BE2C (cell line): Measurements from ENCODE around the gene FBXL20.

Experiments
- DNase-seq: peaks from one replicate; pipeline ENCODE4 v3.0.0-alpha.2; 2020
- H3K27me3 ChIP-seq: fragments of 250-450 bp; sonication (Bioruptor Pico); 2 replicates; pipeline ENCODE4 v1.5.1; 2020; ENCODE audit warnings: mild to moderate bottlenecking
- H3K36me3 ChIP-seq: fragments of 250-450 bp; sonication (Bioruptor Pico); 2 replicates; pipeline ENCODE4 v1.5.1; 2020; ENCODE audit warnings: mild to moderate bottlenecking
- H3K4me1 ChIP-seq: fragments of 250-450 bp; sonication (Bioruptor Pico); 2 replicates; pipeline ENCODE4 v1.5.1; 2020
- H3K4me3 ChIP-seq: 2 replicates; pipeline ENCODE4 v1.5.1; 2011; ENCODE audit warnings: low read depth, low read length
- H3K9me3 ChIP-seq: fragments of 250-450 bp; sonication (Bioruptor Pico); 2 replicates; pipeline ENCODE4 v1.5.1; 2020
- TF ChIP-seq, protein P1 (sequence below): IDR thresholded peaks from 2 replicates; pipeline ENCODE4 v1.5.1; 2012; ENCODE audit warnings: mild to moderate bottlenecking, low read depth, low read length

Gene FBXL20

DNA sequence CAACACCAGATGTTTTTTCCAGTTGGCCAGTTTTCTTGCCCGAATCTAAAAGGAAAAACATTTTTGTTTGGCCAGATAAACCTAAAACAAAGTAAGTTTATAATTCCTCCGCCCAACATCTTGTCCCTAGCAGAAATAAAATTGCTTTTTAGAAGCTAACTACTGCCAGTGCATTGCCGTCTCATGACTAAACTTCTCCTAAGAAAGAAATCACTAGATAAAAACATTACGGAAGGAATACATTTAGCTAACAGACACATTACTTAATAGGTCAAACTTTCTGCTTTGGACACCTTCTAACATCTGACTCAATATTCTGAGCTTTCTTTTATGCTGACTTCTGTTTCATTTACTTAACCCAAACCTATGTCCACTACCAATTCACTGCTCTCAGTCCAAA, 36.2 kb downstream of the FBXL20 start:
- DNase-seq: no peak
- H3K4me3 ChIP-seq: no peak overlapping the region
- TF ChIP-seq, protein P1, sequence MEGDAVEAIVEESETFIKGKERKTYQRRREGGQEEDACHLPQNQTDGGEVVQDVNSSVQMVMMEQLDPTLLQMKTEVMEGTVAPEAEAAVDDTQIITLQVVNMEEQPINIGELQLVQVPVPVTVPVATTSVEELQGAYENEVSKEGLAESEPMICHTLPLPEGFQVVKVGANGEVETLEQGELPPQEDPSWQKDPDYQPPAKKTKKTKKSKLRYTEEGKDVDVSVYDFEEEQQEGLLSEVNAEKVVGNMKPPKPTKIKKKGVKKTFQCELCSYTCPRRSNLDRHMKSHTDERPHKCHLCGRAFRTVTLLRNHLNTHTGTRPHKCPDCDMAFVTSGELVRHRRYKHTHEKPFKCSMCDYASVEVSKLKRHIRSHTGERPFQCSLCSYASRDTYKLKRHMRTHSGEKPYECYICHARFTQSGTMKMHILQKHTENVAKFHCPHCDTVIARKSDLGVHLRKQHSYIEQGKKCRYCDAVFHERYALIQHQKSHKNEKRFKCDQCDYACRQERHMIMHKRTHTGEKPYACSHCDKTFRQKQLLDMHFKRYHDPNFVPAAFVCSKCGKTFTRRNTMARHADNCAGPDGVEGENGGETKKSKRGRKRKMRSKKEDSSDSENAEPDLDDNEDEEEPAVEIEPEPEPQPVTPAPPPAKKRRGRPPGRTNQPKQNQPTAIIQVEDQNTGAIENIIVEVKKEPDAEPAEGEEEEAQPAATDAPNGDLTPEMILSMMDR: no peak

DNA sequence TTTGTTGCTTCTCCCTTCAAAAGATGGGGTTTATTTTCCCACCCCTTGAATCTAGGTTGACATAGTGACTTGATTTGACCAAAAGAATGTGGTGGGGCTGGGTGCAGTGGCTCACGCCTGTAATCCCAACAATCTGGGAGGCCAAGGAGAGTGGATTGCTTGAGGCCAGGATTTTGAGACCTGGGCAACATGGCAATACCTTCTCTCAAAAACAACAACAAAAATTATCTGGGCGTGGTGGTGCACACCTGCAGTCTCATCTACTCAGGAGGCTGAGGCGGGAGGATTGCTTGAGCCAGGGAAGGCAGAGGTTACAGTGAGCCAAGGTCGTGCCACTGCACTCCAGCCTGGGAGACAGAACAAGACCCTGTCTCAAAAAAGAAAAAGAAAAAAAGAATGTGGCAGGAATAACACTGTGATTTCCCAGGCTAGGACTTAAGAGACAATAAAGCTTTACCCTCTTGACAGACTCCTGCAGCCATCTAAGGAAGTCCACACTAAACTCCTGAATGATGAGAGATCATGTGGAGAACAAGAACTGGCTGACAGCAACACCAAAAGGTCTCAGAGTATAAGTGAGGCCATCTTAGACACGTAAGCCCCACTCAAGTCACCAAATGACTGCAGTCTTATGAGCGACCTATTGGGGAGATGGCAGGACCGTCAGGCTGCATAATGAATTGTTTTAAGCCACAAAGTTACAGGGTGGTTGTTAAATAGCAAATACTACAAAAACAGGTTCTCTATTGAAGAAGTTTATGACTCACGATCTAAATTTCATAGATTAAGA, 37.0 kb downstream of the FBXL20 start:
- DNase-seq: no peak
- H3K27me3 ChIP-seq: no peaks in the 10 kb centered on the region
- H3K9me3 ChIP-seq: no peaks in the 10 kb centered on the region
- H3K36me3 ChIP-seq: no peaks in the 10 kb centered on the region
- no peaks in the 10 kb centered on the region for H3K4me1 ChIP-seq
- TF ChIP-seq, protein P1: no peak
- no peak overlapping the region for H3K4me3 ChIP-seq

More for the DNA sequence above, 36.2 kb downstream of the FBXL20 start:
- Histone ChIP-seq H3K36me3 (no peaks in the 10 kb centered on the region), H3K27me3 (no peaks in the 10 kb centered on the region), H3K9me3 (no peaks in the 10 kb centered on the region), H3K4me1 (no peaks in the 10 kb centered on the region)

GRCh38 chr17:39361064-39361463, 40.4 kb downstream of the FBXL20 start:
- Histone ChIP-seq H3K36me3 (no peaks in the 10 kb centered on the region), H3K4me1 (no peaks in the 10 kb centered on the region)
- TF ChIP-seq, protein P1: no peak

DNA sequence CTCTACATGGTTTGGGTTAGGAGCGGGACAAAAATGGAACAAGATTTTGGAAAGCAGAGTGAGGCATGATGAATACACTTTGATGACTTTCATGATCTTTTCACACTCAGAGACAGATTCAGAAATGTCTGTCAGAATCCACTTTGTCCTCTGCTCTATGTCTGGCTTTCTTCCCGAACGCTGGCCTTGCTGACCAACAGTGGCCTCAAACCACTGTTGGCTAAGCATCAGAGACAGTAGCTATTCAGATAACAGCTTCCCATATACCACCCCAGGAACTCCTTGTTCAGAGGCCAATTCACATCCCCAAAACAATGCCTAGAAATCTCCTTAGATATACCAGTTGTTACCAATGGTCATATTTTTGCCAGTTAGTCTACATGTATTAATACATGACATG, 40.9 kb downstream of the FBXL20 start:
- Histone ChIP-seq H3K9me3 (no peaks in the 10 kb centered on the region), H3K4me1 (no peaks in the 10 kb centered on the region), H3K4me3 (no peak overlapping the region), H3K36me3 (no peaks in the 10 kb centered on the region), H3K27me3 (no peaks in the 10 kb centered on the region)
- DNase-seq: no peak
- TF ChIP-seq, protein P1: no peak

More at GRCh38 chr17:39361064-39361463, 40.4 kb downstream of the FBXL20 start:
- H3K4me3 ChIP-seq: no peak overlapping the region
- no peaks in the 10 kb centered on the region for H3K9me3 ChIP-seq
- no peak for DNase-seq
- H3K27me3 ChIP-seq: no peaks in the 10 kb centered on the region

DNA sequence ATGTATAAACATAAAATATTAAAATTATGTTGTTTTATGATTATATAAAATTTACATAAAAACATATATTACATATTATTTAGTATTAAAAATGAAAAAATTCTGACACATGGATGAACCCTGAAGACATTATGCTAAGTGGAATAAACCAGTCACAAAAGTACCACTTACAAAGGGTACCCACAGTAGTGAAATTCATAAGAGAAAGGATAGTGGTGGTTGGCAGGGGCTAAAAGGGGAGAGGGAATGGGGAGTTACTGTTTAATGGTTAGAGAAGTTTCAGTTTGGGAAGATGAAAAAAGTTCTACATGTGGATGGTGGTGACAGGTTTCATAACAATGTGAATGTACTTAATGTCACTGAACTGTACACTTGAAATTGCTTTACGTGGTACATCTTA, 41.4 kb downstream of the FBXL20 start:
- H3K9me3 ChIP-seq: no peaks in the 10 kb centered on the region
- no peaks in the 10 kb centered on the region for H3K4me1 ChIP-seq
- TF ChIP-seq, protein P1: no peak
- H3K36me3 ChIP-seq: no peaks in the 10 kb centered on the region
- H3K27me3 ChIP-seq: no peaks in the 10 kb centered on the region
- no peak for DNase-seq
- no peak overlapping the region for H3K4me3 ChIP-seq

DNA sequence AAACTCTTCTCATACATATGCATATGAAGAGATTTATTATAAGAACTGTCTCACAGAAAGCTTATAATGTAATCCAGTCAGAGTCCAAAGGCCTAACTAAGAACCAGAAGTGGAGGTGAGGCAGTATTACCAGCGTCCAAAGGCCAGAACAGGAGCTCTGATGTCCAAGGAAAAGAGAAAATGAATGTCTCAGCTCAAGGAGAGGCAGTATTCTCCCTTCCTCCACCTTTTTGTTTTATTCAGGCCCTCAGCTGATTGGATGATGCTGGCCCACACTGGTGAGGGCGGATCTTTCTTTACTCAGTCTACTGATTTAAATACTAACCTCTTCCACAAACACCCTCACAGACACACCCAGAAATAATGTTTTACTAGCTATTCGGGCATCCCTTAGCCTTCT, 43.4 kb downstream of the FBXL20 start:
- Histone ChIP-seq H3K4me3 (no peak overlapping the region), H3K4me1 (no peaks in the 10 kb centered on the region), H3K9me3 (no peaks in the 10 kb centered on the region), H3K27me3 (no peaks in the 10 kb centered on the region), H3K36me3 (no peaks in the 10 kb centered on the region)
- no peak for DNase-seq
- TF ChIP-seq, protein P1: no peak
